ENCODE measurements around the gene DLGAP4. TPM values are rescaled to one million over a fixed set of nuclear protein-coding genes. Genes with fewer than 3 reads are reported as not detected.

Gene DLGAP4
- total and polyA plus RNA-seq, 9 of the 15 experiments (the other 6 are each of a cell fraction or from before 2014, with no cell fraction given), result 0.31 to 34.1 (median 4.5) TPM

- TF ChIP-seq, protein P1, sequence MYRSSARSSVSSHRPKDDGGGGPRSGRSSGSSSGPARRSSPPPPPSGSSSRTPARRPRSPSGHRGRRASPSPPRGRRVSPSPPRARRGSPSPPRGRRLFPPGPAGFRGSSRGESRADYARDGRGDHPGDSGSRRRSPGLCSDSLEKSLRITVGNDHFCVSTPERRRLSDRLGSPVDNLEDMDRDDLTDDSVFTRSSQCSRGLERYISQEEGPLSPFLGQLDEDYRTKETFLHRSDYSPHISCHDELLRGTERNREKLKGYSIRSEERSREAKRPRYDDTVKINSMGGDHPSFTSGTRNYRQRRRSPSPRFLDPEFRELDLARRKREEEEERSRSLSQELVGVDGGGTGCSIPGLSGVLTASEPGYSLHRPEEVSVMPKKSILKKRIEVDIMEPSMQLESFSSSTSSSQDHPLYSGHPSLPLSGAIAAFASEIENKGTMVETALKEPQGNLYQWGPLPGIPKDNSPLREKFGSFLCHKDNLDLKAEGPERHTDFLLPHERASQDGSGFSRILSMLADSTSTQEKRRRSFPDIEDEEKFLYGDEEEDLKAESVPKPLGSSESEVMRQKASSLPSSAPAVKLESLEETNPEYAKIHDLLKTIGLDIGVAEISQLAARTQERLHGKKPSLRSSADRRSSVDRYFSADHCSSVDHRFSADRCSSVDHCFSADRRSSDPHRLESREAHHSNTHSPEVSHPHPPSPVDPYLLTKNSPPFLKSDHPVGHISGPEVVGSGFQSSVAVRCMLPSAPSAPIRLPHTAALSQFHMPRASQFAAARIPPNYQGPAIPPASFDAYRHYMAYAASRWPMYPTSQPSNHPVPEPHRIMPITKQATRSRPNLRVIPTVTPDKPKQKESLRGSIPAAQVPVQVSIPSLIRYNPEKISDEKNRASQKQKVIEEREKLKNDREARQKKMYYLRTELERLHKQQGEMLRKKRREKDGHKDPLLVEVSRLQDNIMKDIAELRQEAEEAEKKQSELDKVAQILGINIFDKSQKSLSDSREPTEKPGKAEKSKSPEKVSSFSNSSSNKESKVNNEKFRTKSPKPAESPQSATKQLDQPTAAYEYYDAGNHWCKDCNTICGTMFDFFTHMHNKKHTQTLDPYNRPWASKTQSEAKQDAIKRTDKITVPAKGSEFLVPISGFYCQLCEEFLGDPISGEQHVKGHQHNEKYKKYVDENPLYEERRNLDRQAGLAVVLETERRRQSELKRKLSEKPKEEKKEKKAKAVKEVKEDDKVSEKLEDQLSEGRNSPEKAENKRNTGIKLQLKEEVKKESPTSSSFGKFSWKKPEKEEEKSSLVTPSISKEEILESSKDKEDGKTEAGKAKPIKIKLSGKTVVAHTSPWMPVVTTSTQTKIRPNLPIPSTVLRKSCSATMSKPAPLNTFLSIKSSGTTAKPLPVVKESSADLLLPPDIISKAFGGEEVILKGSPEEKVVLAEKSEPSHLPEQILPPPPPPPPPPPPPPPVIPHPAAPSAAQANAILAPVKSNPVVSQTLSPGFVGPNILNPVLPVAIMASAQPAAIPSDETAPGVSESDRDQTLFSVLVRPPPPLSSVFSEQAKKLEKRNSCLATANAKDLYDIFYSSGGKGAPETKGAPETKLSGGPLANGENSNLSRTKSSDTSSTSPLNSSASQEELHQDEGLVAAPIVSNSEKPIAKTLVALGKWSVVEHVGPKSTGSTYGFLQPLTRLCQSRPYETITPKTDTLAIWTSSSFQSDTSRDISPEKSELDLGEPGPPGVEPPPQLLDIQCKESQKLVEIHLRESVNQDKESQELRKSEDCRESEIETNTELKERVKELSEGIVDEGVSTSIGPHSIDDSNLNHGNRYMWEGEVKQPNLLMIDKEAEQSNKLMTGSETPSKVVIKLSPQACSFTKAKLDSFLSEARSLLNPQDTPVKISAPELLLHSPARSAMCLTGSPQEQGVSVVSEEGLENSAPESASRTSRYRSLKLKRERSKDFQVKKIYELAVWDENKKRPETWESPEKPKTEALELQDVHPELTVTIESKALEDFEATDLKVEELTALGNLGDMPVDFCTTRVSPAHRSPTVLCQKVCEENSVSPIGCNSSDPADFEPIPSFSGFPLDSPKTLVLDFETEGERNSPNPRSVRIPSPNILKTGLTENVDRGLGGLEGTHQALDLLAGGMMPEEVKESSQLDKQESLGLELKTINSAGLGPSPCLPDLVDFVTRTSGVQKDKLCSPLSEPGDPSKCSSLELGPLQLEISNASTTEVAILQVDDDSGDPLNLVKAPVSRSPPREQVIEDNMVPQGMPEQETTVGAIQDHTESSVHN (IDR thresholded peaks at IDR 0.05; ENCODE audit: borderline replicate concordance in 1 of 2, low read depth in 1 of 2), result no peak
- TF ChIP-seq ZNF699 (CRISPR knock-in tag; IDR thresholded peaks at IDR 0.05; ENCODE audit: insufficient replicate concordance), result no peak
- TF ChIP-seq SPI1 (IDR thresholded peaks at IDR 0.05; ENCODE audit: borderline replicate concordance, low read depth, low read length), result no peak
- no peak for TF ChIP-seq ZNF277 (CRISPR knock-in tag; IDR thresholded peaks at IDR 0.05; ENCODE audit: borderline replicate concordance)
- TF ChIP-seq MAZ (CRISPR knock-in tag; conservative IDR thresholded peaks at IDR 0.05 in 1 of 2, IDR thresholded peaks at IDR 0.05 in 1 of 2), result 0 out of 4 replicates have a peak, but pooled peaks of 1 of the 2 experiments have one; percentile 29
- TF ChIP-seq ZNF134 (CRISPR knock-in tag; conservative IDR thresholded peaks at IDR 0.05), result no peak
- TF ChIP-seq HLTF (IDR thresholded peaks at IDR 0.05), result 0 out of 2 replicates have a peak, but pooled peaks have one; percentile 19
- no peak for TF ChIP-seq IRF2 (CRISPR knock-in tag; IDR thresholded peaks at IDR 0.05)
- TF ChIP-seq, protein P2, sequence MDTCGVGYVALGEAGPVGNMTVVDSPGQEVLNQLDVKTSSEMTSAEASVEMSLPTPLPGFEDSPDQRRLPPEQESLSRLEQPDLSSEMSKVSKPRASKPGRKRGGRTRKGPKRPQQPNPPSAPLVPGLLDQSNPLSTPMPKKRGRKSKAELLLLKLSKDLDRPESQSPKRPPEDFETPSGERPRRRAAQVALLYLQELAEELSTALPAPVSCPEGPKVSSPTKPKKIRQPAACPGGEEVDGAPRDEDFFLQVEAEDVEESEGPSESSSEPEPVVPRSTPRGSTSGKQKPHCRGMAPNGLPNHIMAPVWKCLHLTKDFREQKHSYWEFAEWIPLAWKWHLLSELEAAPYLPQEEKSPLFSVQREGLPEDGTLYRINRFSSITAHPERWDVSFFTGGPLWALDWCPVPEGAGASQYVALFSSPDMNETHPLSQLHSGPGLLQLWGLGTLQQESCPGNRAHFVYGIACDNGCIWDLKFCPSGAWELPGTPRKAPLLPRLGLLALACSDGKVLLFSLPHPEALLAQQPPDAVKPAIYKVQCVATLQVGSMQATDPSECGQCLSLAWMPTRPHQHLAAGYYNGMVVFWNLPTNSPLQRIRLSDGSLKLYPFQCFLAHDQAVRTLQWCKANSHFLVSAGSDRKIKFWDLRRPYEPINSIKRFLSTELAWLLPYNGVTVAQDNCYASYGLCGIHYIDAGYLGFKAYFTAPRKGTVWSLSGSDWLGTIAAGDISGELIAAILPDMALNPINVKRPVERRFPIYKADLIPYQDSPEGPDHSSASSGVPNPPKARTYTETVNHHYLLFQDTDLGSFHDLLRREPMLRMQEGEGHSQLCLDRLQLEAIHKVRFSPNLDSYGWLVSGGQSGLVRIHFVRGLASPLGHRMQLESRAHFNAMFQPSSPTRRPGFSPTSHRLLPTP (IDR thresholded peaks at IDR 0.05; ENCODE audit: borderline replicate concordance, extremely low read depth, insufficient read length), result no peak
- no peak for TF ChIP-seq CTBP1 (IDR thresholded peaks at IDR 0.05; ENCODE audit: borderline replicate concordance)
- no peak for TF ChIP-seq TFAM (CRISPR knock-in tag; conservative IDR thresholded peaks at IDR 0.05)
Measured at GRCh38 chr20:36461600-36462439, 155.7 kb downstream of the DLGAP4 start (continued).

Data from K562 (cell line).